Fibroblast of skin of left quadriceps (primary cell): ENCODE results near the gene BANP.
"Not testable (repeated sequence)": the region's sequence is repeated elsewhere in the genome, so short reads cannot be mapped to it uniquely, and the experiment has no call there.

Experiments
- DNase-seq, 2 experiments: peaks; one replicate each; pipeline ENCODE4 v3.0.0-alpha.2; 2013; ENCODE audit warnings: low read depth in 2 of 2

BANP gene

GRCh38 chr16:88047462-88047861 is 96.2 kb downstream of the BANP start:
- no peak for DNase-seq

DNA sequence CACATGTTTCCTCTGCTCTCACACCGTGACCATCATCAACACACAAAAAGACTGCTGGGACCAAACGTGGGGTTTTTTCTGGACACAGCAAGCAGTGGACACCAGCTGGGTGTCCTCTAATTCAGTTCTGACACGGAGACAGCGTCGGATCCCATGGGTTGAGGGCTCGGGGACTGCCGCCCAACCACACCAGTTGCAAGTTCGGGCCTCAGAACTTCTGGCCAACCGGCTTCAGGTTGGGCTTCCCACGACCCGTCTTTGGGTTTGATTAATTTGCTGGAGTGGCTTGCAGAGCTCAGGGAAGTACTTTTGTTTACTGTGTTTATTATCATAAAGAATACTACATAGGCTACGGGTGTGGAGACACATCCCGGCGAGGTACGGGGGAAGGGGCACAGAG is 97.8 kb downstream of the BANP start:
- DNase-seq, result no peak

- no peak for DNase-seq
Observed at GRCh38 chr16:88049561-88050545, 98.6 kb downstream of the BANP start.

GRCh38 chr16:88050952-88051660 is 99.9 kb downstream of the BANP start:
- no peak for DNase-seq

DNA sequence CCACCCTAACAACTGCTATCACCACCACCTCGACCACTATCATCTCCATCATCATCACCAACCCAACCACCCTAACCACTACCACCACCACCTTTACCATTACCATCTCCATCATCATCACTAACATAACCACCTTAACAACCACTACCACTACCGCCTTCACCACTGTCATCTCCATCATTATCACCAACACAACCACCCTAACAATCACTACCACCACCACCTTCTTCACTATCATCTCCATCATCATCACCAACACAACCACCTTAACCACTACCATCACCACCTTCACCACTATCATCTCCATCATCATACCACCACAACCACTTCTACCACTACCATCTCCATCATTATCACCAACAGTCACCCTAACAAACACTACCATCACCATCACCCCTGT is 101.4 kb downstream of the BANP start:
- no peak for DNase-seq

DNA sequence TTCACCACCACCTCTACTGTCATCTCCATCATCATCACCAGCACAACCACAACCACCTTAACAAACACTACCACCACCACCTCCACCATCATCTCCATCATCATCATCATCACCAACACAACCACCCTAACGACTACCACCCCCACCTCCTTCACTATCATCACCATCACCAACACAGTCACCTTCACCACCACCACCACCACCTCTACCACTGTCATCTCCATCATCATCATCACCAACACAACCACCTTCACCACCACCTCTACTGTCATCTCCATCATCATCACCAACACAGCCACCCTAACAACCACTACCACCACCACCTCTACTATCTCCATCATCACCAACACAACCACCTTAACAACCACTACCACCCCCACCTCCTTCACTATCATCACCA is 102.2 kb downstream of the BANP start:
- DNase-seq, result not testable (repeated sequence)

- no peak for DNase-seq
Observed at GRCh38 chr16:88055356-88055755, 104.1 kb downstream of the BANP start.

DNA sequence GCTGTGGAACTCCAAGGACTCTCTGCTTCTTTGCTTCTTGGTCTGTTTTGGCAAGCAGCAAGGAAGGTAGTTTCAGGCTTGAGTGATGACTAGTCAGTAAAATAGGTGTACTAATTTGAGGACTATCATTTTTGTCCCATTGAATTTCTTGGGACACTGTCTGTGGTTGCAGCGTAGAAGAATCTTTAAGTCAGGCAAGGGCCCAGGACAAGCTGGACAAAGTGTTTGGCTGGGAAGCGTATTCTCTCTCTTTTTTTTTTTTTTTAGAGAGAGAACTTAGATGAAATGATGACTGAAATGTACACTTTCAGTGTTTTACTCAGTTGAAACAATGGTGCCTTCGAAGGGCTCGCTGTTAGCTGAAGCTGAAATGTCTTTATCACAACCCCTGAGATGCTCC is 105.0 kb downstream of the BANP start:
- DNase-seq, result no peak

- DNase-seq, result no peak
Observed at GRCh38 chr16:88057656-88058055, 106.4 kb downstream of the BANP start.

GRCh38 chr16:88058136-88058535 is 106.9 kb downstream of the BANP start:
- no peak for DNase-seq

GRCh38 chr16:88058817-88059216 is 107.6 kb downstream of the BANP start:
- DNase-seq, result no peak

DNA sequence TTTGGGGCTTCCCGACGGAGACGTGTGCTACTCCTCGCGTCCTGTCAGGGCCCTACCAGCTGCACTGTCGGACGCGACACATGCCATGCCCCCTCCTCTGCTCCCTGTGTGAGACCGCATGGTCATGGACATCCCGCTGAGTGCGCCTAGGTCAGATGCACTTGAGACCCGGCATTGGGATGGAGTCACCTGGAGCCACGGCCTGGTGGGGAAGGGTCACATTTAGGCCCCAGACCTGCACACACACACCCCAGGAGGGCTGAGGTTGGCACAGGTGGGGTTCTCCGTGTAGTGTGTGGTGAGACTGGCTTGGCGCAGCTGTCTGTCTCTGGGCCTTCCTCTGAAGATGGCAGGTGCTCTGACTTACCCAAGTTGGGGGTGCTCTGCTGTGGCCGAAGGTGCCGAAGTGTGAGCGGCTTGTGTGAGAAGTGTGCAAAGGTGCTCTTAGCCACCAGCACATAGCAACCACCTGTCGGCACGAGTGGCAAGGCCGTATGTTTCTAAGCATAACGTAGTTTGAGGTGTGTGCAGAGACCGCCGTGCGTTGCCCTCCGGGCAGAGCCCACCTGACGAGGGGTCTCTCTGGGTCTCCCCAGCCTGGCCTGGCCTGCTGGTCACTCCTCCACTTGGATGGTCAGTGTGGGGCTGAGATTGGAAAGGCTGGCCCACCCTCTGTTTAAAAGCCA is 108.6 kb downstream of the BANP start:
- DNase-seq, result no peak

GRCh38 chr16:88060524-88061219 is 109.4 kb downstream of the BANP start:
- no peak for DNase-seq

DNA sequence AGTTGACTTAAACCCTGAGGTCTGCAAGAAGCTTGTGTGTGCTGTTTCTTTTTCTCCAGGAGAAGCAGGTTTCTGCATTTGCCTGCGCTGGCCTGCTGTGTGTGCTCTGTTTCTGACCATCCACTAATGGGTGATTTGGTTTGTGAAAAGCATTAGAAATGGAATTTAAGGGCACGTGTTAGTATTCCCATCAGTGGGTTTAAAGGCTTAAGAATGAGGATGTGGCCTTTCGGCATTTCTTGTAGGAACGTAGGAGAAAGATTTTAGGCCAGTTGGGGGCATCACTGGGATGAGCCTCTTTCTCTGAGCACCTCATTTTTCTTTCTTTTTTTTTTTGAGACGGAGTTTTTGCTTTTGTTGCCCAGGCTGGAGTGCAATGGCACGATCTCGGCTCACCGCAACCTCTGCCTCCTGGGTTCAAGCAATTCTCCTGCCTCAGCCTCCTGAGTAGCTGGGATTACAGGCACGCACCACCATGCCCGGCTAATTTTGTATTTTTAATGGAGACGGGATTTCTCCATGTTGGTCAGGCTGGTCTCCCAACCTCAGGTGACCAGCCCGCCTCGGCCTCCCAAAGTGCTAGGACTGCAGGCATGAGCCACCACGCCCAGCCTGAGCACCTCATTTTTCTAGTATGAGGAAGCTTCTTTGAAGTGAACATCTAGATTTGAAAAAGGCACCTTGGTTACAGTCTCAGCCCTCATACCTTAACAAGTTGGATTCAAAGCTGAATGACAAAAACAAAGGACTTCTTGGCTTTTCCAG is 110.3 kb downstream of the BANP start:
- DNase-seq, result no peak

DNA sequence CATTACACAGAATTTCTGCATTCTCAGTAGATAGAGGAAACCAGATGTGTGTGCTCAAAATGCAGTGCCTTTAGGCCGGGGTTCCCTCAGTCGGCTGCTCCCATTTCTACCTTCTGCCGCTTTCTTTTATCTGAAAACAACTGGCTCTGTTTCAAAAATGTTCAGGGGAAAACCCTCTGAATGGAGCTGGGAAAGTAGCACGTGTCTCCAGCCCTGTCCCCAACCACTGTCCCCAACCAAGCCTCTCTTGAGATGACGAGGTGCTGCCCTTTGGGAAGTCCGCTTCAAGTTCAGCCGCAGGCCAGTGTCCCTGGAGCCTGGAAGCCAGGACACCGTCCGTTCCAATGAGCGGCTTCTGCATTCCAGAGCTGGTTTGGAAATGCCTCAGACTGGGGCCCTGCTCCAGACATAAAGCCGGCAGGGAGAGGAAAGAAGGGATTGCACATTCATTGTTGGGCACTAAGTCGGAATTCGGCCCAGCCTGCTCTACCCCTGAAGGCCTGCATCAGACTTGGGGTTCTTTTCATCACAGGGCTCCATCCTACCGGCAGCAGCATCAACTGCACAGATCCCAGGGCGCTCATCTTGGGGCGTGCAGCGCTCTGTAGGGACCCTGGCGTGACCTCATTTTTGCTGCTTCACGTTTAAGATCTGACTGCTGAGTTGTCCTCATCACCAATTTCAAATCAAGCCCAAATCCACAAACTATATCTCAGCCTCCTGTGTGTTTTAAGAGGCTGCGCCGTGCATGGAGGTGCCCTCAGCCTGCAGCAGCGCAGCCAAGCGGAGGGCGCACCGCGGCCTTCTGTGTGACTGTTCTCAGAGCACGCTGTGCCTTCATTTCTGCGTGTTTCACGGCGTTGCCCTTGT is 111.3 kb downstream of the BANP start:
- peak; percentile 56 to 61 for DNase-seq

- DNase-seq, result peak; percentile 82 to 86
Observed at GRCh38 chr16:88063211-88063773, 112.1 kb downstream of the BANP start.

DNA sequence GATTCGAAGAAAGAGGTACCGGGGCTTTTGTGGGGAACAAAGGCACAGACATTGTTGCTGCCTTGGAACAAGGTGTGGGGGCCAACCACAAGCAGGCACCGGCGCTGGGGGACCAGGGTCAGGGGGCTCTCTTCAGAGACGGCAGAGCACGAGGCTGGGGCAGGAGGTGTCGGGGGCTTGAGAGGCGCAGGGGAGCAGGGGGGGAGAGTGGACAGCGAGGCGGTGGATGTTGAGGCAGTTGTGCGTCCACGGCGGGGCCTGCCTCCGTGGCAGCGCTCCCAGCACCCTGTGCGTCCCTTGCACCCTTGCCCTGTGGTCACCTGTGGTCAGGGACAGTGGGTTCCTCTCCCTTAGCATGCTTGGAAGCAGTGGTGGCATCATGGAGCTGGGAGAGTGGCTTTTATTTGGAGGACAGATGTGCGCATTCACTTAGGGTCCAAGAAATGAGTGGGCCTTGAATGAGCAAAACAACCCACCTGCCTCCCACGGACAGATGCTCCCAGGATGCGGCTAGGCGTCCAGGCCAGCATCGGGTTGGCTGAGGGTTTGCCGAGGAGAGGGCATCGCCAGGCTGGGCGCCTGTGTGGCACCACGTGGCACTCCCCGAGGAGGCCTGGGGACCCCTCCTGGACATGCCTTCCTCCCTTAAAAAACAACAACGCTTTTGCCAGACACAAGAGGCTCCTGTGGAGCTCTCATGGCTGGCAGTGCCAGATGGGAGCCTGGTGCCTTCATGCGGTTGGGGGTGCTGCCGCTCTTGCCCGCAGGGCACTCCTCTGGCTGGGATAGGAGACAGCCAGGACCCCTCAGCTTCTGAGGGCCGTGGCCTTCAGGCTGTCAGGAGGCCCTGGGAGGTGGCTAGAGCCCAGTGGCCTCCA is 113.0 kb downstream of the BANP start:
- DNase-seq, result no peak

GRCh38 chr16:88064889-88065746 is 113.9 kb downstream of the BANP start:
- DNase-seq, result no peak
